Measurements from ENCODE around the gene MAGEB1.

Gene MAGEB1, protein sequence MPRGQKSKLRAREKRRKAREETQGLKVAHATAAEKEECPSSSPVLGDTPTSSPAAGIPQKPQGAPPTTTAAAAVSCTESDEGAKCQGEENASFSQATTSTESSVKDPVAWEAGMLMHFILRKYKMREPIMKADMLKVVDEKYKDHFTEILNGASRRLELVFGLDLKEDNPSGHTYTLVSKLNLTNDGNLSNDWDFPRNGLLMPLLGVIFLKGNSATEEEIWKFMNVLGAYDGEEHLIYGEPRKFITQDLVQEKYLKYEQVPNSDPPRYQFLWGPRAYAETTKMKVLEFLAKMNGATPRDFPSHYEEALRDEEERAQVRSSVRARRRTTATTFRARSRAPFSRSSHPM

DNA sequence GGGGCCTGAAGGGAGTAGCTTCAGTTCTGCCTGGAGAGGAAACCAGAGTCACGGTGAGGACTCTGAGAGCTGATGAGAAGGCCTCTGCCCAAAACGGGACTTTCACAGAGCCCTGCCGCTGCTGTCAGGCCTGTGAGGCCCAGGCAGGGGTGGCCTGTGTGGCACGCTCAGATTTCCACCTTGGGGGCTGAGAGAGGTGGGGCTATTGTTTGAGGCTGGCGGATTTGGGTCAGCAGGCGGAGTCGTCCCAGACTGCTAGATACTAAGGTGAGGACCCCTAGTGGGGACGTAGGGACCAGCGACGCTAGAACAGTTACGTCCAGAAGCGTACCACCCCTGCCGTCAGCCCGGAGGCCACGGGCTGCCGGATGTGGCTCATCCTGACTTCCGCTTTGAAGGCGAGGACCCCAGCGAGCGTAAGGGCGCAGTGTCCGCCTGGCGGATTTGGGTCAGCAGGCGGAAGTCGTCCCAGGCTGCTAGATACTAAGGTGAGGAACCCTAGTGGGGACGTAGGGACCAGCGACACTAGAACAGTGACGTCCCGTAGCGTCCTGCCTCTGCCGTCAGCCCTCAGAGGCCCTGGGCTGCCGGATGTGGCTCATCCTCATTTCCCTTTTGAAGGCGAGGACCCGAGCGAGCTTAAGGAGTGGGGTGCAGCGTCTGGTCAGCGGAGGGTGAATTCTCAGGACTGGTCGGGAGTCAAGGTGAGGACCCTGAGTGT, at the start of gene MAGEB1:
TSS of gene MAGEB1 (plus strand) at position 378 of the 721 bp plus-strand sequence. CDS start 3,348 bp downstream, outside the sequence.
- ATAC-seq (no peak), DNase-seq (no peak)
- Mint-ChIP-seq H3K36me3 (ENCODE audit: low read depth) (no peaks in the 10 kb centered on the region), H3K9me3 (no peaks in the 10 kb centered on the region), H3K4me3 (no peak within 1 kb of the TSS), H3K4me1 (no peaks in the 10 kb centered on the region), H3K27me3 (no peaks in the 10 kb centered on the region), H3K27ac (no peak within 1 kb of the TSS)

DNA sequence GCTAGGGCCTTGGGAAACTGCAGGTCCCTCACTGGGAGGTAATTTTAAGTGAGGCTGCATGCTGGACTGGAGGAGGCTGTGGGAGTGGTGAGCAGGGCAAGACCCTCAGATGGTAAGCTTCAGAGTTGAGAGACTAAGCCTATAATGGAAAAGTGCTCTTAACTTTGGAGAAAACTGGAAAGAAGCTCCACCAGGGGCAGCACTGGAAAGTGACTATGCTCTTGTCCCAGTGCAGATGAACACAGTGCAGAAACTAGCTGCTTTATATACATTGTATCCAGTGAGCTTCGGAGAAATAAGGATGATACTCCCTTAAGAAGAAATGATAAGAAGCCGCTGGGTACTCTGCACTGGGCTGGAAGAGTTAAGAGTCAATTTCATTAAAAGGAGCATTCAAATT, 34.8 kb upstream of the MAGEB1 start:
- Mint-ChIP-seq H3K27me3 (no peaks in the 10 kb centered on the region), H3K9me3 (no peaks in the 10 kb centered on the region), H3K27ac (no peak overlapping the region), H3K4me1 (no peaks in the 10 kb centered on the region), H3K4me3 (no peak overlapping the region), H3K36me3 (ENCODE audit: low read depth) (no peaks in the 10 kb centered on the region)
- DNase-seq (no peak), ATAC-seq (no peak)

DNA sequence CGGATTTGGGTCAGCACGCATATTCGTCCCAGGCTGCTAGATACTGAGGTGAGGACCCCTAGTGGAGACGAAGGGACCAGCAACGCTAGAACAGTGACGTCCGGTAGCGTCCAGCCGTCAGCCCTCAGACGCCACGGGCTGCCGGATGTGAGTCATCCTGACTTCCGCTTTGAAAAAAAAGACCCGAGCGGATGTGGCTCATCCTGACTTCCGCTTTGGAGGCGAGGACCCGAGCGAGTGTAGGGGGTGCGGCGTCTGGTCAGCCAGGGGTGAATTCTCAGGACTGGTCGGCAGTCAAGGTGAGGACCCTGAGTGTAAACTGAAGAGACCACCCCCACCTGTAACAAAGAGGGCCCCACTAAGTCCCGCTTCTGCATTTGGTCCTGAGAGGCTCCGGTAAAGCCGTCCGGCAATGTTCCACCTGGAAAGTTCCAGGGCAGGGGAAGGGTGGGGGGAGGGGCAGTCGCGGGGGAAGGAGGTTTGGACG, 31.5 kb upstream of the MAGEB1 start, which contains the start of gene MAGEB2:
TSS of gene MAGEB2 (plus strand) at position 207 of the 487 bp plus-strand sequence. CDS start 3,018 bp downstream, outside the sequence.
- H3K27ac Mint-ChIP-seq: no peak within 1 kb of the TSS
- no peak within 1 kb of the TSS for H3K4me3 Mint-ChIP-seq
- H3K9me3 Mint-ChIP-seq: no peaks in the 10 kb centered on the region
- no peaks in the 10 kb centered on the region for H3K4me1 Mint-ChIP-seq
- H3K27me3 Mint-ChIP-seq: no peaks in the 10 kb centered on the region
- DNase-seq (no peak), ATAC-seq (no peak)
- H3K36me3 Mint-ChIP-seq (ENCODE audit: low read depth): no peaks in the 10 kb centered on the region

DNA sequence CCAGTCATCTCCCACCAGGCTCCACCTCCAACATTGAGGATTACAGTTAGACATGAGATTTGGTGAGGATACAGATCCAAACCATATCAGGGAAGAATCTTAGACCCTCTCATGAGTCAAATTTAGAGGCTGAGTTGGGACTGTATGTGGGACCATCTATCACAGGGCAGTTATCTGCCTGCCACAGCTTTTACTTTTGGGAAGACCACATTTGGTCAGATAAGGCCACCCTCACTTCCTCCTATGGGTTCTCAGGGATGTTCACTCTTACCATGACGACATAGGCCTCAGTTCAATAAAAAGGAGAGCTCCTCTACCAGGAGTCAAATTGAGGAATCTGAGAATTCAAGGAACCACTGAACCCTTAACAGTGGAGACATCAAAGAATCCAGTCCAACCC, 29.5 kb upstream of the MAGEB1 start:
- Mint-ChIP-seq H3K4me1 (no peaks in the 10 kb centered on the region), H3K27ac (no peak overlapping the region)

DNA sequence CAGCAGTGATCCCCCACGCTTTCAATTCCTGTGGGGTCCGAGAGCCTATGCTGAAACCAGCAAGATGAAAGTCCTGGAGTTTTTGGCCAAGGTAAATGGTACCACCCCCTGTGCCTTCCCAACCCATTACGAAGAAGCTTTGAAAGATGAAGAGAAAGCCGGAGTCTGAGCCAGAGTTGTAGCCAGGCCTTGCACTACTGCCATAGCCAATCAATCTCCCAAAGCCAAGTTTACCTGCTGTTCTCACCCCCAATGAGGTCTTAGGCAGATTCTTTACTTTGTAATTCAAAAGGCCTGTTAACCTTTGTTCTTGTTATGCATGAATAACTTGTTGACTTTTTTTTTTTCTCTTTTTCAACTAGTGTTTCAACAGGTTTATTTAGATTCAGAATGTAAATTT, 27.6 kb upstream of the MAGEB1 start:
- no peak for DNase-seq
- Mint-ChIP-seq H3K27me3 (no peaks in the 10 kb centered on the region), H3K4me3 (no peak overlapping the region), H3K4me1 (no peaks in the 10 kb centered on the region), H3K27ac (no peak overlapping the region), H3K36me3 (ENCODE audit: low read depth) (no peaks in the 10 kb centered on the region), H3K9me3 (no peaks in the 10 kb centered on the region)
- ATAC-seq: no peak

More for the DNA sequence above, 29.5 kb upstream of the MAGEB1 start:
- Mint-ChIP-seq H3K27me3 (no peaks in the 10 kb centered on the region), H3K9me3 (no peaks in the 10 kb centered on the region), H3K4me3 (no peak overlapping the region), H3K36me3 (ENCODE audit: low read depth) (no peaks in the 10 kb centered on the region)
- ATAC-seq: no peak
- DNase-seq: no peak

DNA sequence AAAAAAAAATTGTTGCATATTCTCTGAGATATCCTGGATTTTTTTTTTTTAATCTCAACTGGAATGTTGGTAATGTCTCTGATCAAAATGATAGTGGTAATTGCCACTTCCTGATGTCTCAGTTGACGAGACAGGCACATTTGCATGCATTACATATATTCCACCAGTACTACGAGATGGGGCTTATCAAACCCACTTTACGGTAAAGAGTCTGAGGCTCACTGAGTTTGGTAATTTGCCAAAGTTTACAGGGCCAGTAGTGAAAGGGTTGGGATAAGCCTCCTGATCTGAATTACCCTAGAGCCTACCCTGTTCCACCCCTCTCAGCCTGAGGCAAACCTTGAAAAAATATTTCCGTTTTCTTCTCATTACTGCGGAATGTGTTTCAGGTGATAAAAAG, 26.3 kb upstream of the MAGEB1 start:
- no peaks in the 10 kb centered on the region for H3K36me3 Mint-ChIP-seq (ENCODE audit: low read depth)
- no peaks in the 10 kb centered on the region for H3K4me1 Mint-ChIP-seq
- no peaks in the 10 kb centered on the region for H3K9me3 Mint-ChIP-seq
- H3K27ac Mint-ChIP-seq: no peak overlapping the region
- ATAC-seq (no peak), DNase-seq (no peak)
- no peak overlapping the region for H3K4me3 Mint-ChIP-seq
- no peaks in the 10 kb centered on the region for H3K27me3 Mint-ChIP-seq

DNA sequence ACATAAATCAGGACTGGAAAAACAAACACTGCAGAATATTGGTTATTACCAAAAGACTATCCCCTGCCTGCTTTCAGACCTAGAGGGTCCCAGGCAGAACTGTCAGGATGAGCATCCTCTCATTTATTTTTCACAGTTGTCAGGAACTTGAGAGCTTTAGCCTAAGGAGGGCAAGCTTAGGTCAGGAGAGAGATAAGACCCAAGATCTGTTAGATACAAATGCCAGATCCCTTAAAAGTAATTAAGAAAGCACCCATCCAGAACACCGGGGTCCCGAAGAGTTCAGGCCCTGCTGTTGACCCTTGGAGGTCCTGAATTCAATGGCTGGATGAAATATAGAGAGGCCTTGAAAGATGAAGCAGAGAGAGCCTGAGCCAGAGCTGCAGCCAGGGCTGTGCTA, 22.4 kb upstream of the MAGEB1 start:
- ATAC-seq: no peak
- Mint-ChIP-seq H3K9me3 (no peaks in the 10 kb centered on the region), H3K27ac (no peak overlapping the region), H3K36me3 (ENCODE audit: low read depth) (no peaks in the 10 kb centered on the region), H3K27me3 (no peaks in the 10 kb centered on the region), H3K4me1 (no peaks in the 10 kb centered on the region), H3K4me3 (no peak overlapping the region)
- no peak for DNase-seq

DNA sequence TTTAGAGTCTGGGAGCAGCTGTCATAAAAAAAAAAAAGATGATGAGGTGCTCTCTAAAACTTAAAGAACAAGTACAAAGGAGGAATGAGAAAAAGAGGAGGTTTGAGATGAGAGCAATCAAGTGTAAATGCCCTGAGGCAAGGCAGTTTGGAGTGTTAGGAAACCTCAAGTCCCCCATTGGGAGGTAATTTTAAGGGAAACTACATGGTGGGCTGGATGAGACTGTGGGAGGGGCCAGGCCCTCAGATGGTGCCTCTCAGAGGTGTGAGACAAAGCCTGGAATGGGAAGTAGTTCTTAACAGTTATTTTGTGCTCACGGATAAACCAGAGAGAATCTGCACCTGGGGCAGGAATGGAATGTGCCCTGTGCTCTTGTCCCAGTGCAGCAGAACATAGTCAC, 18.4 kb upstream of the MAGEB1 start:
- Mint-ChIP-seq H3K27ac (no peak overlapping the region), H3K4me3 (no peak overlapping the region), H3K9me3 (no peaks in the 10 kb centered on the region), H3K27me3 (no peaks in the 10 kb centered on the region), H3K4me1 (no peaks in the 10 kb centered on the region), H3K36me3 (ENCODE audit: low read depth) (no peaks in the 10 kb centered on the region)
- no peak for DNase-seq
- ATAC-seq: no peak

DNA sequence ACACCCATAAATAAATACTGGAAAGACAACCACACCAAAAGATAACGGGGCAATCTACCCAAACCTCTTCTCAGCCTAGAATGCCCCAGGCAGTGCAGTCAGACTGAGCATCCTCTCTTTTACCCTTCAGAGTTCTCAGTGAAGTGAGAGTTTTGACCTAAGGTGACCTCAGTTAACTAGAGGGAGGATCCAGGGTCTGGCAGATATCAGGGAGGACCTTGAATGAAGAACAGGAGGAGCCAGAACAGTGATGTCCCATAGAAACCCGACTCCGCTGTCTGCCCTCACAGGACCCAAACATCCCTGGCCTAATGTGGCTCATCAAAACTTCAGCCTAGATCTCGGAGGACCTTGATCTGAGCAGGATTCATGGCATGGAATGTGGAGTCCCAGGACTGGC, 16.6 kb upstream of the MAGEB1 start, which contains the start of gene MAGEB3:
TSS of gene MAGEB3 (plus strand) at position 263 of the 400 bp plus-strand sequence. CDS start 5,268 bp downstream, outside the sequence.
- H3K27me3 Mint-ChIP-seq: no peaks in the 10 kb centered on the region
- no peak for ATAC-seq
- no peak within 1 kb of the TSS for H3K27ac Mint-ChIP-seq
- no peak for DNase-seq
- H3K4me1 Mint-ChIP-seq: no peaks in the 10 kb centered on the region
- no peaks in the 10 kb centered on the region for H3K9me3 Mint-ChIP-seq
- no peaks in the 10 kb centered on the region for H3K36me3 Mint-ChIP-seq (ENCODE audit: low read depth)
- no peak within 1 kb of the TSS for H3K4me3 Mint-ChIP-seq

DNA sequence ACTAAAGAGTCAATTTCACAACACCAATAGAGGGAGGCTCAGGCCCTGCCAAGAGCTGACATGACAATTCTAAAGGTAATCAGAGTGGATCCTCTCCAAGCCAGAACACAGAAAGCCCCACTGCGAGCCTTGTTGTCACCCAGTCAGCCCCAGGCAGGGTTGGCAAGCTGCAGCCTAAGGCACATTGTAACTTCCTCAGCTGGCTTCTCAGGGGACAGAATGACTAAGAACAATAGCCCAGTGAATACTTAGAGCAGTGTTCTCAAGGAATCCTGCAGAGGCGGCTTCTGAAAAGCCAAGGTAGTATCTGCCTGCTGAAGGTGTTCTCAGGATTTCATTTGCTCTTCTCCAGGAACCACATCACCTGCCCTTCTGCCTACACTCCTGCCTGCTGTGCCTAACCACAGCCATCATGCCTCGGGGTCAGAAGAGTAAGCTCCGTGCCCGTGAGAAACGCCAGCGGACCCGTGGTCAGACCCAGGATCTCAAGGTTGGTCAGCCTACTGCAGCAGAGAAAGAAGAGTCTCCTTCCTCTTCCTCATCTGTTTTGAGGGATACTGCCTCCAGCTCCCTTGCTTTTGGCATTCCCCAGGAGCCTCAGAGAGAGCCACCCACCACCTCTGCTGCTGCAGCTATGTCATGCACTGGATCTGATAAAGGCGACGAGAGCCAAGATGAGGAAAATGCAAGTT, 5.1 kb upstream of the MAGEB1 start, which contains the start of gene MAGEB4:
TSS of gene MAGEB4 (plus strand) at position 277 of the 692 bp plus-strand sequence. CDS start at position 413, 136 bp downstream.
- no peaks in the 10 kb centered on the region for H3K4me1 Mint-ChIP-seq
- no peak within 1 kb of the TSS for H3K4me3 Mint-ChIP-seq
- no peaks in the 10 kb centered on the region for H3K36me3 Mint-ChIP-seq (ENCODE audit: low read depth)
- H3K27ac Mint-ChIP-seq: no peak within 1 kb of the TSS
- no peaks in the 10 kb centered on the region for H3K9me3 Mint-ChIP-seq
- no peak for DNase-seq
- no peaks in the 10 kb centered on the region for H3K27me3 Mint-ChIP-seq
- no peak for ATAC-seq

DNA sequence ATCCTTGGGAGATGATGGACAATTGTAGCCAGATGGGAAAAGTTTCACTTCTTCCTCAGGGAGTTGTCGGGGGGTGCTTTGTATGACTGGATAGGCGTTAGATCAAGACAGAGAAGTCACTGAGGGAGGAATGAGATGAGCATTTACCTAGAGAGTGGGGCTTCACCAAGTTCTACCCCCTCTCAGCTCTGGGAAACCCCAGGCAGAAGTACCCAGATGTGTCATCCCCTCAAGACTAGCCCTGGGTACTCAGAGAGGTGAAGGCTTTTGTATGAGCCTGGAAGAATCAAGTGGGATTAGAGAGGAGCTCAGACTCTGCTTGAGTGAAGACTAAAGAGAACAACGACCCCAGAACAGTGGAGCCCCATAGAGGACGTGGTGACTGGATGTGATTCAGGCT, 1.9 kb downstream of the MAGEB1 start:
- no peak overlapping the region for H3K4me3 Mint-ChIP-seq
- ATAC-seq (no peak), DNase-seq (no peak)
- H3K27me3 Mint-ChIP-seq: no peaks in the 10 kb centered on the region
- H3K4me1 Mint-ChIP-seq: no peaks in the 10 kb centered on the region
- H3K36me3 Mint-ChIP-seq (ENCODE audit: low read depth): no peaks in the 10 kb centered on the region
- no peaks in the 10 kb centered on the region for H3K9me3 Mint-ChIP-seq
- H3K27ac Mint-ChIP-seq: no peak overlapping the region

DNA sequence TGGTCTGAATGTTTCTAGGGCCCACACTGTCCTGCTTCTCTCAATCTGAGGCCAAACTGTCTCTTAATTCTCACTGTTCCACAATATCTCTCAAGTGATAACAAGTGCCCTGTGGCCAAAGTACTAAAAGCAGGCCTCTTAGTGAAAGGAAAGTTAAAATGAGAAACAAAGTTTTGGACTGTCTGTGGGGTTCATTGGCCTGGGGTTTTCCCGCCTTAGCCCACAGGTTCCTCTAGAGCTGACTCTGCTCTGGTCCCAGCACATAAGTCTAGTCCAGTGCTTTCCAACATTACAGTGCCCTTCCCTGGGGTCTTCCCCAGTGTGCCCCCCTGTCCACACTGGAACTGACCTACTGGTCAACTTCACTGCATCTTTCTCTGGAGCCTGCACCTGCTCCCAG, 6.3 kb downstream of the MAGEB1 start:
- no peaks in the 10 kb centered on the region for H3K9me3 Mint-ChIP-seq
- H3K4me3 Mint-ChIP-seq: no peak overlapping the region
- ATAC-seq (no peak), DNase-seq (no peak)
- no peaks in the 10 kb centered on the region for H3K36me3 Mint-ChIP-seq (ENCODE audit: low read depth)
- no peaks in the 10 kb centered on the region for H3K4me1 Mint-ChIP-seq
- no peak overlapping the region for H3K27ac Mint-ChIP-seq
- H3K27me3 Mint-ChIP-seq: no peaks in the 10 kb centered on the region

DNA sequence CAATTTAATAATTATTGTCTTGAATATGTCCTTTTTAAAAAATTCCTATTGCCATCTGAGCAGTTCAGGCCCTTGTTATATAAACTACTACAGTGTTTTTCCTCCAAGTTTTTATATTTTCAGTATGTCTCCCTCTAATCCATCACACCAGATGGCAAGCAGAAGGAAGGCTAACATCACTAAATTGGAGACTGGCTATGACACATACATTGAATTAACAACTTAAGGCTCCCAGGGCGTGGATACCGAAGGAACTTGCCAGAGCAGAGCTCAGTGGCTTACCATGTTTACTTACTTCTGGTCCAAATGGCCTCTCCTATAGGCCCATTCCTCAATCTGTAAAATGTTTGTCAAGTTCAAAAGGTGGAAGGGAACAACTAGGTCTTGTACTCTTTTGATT, 13.0 kb downstream of the MAGEB1 start:
- Mint-ChIP-seq H3K36me3 (ENCODE audit: low read depth) (no peaks in the 10 kb centered on the region), H3K27me3 (no peaks in the 10 kb centered on the region), H3K4me1 (no peaks in the 10 kb centered on the region), H3K4me3 (no peak overlapping the region), H3K9me3 (no peaks in the 10 kb centered on the region), H3K27ac (no peak overlapping the region)
- ATAC-seq: no peak
- DNase-seq: no peak

DNA sequence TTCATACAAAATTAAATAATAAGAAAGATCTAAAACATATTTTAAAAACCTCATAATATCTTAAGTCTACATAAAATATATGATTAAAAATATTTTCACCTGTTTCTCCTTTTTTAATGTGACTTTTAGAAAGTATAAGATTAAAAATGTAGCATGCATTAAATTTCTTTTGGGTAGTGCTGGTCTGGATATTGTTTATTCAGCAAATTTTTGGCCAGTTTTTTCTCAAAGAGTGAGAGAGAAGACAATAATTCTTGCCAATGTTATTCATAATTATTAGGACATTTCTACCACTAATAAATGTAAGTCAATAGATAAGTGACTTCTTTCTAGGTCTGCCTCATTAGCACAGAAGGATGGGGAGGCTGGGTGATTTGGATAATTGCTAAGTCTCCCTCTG, 14.1 kb downstream of the MAGEB1 start:
- Mint-ChIP-seq H3K4me3 (no peak overlapping the region), H3K27me3 (no peaks in the 10 kb centered on the region), H3K4me1 (no peaks in the 10 kb centered on the region), H3K9me3 (no peaks in the 10 kb centered on the region), H3K27ac (no peak overlapping the region), H3K36me3 (ENCODE audit: low read depth) (no peaks in the 10 kb centered on the region)
- ATAC-seq (no peak), DNase-seq (no peak)
